G401.6 (cell line): ENCODE data around the gene PDCD6IP.
"Not testable (repeated sequence)": the region's sequence is repeated elsewhere in the genome, so short reads cannot be mapped to it uniquely, and the experiment has no call there.

Source experiments
- FAIRE-seq: peaks from 2 replicates; lab custom pipeline; 2012; peaks lifted over from hg19 to GRCh38; lab: Jason Lieb, UNC

PDCD6IP gene

DNA sequence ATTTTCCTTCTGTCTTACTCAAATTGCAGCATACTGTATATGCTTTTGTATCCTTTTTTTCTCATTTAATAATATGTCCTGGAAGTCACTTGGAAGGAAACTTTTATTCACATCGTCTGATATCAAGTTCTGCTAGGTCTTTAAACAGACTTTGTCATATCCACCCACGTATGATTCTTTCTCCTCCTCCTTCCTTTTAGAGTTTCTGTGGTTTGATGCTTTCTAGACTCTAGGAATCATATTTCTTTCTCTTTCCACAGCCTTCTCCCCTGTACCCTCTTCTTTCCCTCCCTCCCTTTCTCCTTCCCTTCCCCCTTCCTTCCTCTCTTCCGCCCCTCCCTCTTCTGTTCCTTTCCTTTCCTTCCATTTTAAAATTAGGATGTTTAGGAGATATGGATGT lies 52.2 kb downstream of the PDCD6IP start:
- FAIRE-seq = not testable (repeated sequence)

DNA sequence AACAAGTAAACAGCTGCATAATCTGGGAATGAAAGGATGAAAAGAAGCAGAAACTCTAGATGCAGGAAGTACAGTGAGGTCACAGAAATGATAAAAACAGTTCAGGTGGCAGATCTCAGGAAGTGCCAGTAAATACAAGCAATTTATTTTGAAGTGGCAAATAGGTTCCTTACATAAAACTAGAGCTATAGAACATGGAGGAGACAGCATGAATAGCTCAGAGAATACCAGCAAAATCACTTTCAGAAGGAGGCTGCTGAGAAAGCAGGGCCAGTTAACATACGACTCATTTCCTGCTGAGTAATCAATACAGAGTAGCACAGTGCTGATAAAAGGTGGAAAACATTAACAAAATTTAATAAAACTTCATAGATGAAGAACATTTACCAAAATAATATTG lies 57.0 kb downstream of the PDCD6IP start:
- FAIRE-seq = not testable (repeated sequence)

DNA sequence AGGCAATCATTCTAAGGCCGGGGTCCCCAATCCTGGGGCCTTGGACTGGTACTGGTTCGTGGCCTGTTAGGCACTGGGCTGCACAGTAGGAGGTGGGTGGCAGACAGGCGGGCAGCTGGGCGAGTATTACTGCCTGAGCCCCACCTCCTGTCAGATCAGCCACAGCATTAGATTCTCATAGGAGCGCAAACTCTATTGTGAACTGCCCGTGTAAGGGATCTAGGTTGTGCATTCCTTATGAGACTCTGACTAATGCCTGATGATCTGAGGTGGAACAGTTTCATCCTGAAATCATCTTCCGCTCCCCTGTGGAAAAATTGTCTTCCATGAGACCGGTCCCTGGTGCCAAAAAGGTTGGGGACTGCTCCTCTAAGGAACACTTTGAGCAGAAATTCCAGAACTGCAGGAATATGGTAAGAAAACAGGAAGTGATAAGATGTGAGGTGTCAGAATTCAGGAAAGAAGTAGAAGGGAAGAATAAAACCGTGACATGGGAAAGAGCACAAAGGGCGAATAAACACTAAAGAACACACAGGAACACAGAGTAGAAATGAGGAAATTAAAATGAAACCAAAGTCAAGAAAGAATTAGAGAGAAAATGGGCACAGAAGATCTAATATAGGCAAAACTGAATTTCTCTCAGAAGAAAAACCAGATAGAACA lies 57.6 kb downstream of the PDCD6IP start:
- no peak for FAIRE-seq

DNA sequence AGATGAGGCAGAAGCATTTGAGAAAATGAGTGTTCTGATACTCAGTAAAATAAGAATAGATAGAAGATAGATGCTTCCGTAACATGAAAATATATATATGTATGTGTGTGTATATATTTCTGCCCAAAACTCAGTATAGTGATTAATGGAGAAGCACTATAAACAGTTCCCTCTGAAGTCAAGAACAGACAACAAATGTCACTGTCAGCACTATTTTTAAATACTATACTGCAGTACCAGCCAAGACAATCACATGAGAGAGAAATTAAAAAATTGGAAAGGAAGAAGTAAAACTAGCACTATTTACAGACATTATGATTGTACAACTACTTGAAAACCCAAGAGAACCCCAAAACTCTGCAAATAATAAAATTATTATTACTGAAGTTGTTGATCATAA lies 59.3 kb downstream of the PDCD6IP start:
- not testable (repeated sequence) for FAIRE-seq

GRCh38 chr3:33858131-33858530 lies 59.7 kb downstream of the PDCD6IP start:
- no peak for FAIRE-seq

DNA sequence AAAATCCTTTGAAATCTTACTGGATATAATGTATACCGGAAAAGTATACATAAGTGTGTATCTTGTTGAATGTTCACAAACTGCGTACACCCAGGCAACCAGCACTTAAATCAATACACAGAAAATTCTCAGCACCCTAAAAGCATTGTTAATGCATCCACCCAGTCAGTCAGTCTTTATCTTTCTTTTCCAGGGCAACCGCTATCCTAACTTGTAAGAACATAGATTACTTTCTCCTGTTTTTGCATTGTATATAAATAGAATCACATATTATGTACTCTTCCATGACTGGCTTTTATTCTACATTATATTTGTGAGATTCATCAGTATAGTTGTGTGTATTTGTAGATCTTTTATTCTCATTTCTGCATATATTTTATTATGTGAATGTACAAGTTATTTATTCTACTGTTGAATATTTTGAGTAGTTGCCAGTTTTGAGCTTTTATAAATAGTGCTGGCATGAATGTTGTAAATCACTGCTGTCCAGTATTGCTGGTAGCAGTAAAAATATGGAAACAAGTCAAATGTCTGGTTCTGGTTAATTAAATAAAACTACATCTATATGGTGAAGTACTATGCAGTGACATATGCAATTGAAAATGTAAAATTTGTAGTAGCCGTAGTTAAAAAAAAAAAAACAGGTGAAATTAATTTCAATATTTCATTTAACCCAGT lies 62.1 kb downstream of the PDCD6IP start:
- no peak for FAIRE-seq

DNA sequence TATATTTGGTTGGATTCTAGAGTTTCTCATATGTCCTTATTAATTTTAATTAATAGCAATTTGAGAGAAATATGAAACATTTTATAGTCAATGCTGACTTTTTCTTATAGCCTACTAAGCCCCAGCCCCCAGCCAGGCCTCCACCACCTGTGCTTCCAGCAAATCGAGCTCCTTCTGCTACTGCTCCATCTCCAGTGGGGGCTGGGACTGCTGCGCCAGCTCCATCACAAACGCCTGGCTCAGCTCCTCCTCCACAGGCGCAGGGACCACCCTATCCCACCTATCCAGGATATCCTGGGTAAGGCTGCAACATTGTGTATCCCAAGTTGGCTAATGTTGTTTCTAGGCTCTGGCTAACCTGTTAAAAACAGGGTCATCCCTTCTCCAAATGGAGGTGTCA lies 66.7 kb downstream of the PDCD6IP start:
- no peak for FAIRE-seq

DNA sequence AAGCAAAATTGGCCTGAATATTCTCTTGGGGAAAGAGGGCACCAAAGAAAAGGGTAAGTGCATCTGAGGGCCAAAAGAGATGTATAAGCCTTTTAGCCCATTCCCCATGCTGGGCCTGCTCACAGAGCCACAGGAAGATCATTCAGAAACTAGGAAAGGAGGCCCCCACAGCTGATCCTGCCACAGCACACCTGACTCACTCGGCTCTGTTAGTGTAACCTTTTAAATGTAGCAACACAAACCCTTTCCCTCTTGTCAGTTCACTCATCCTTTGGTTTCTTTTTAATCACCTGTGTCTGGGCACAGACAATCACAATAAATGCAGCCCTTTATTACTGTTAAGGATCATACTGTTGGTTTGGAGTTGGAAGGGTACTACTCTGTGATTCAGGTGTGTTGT lies 69.9 kb downstream of the PDCD6IP start:
- FAIRE-seq = no peak

GRCh38 chr3:33869977-33870376 lies 71.5 kb downstream of the PDCD6IP start:
- no peak for FAIRE-seq

GRCh38 chr3:33874815-33875214 lies 76.4 kb downstream of the PDCD6IP start:
- FAIRE-seq = no peak

DNA sequence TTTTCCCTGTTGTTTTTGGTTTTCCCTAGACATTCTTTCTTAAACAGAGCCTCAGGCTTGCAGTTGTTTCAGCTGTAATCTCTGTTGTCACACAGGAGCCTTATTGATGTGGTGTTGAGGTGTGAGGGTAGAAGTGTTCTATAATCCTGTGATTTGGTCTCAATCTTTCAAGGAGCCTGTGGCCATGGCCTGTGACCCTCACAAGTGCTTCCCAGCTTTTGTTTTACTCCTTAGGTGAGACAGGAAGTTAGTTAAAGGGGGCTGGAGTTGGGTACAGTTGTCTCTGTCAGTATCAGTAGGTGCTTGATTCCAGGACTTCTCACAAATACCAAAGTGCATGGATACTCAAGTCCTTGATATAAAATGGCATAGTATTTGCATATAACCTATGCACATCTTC lies 77.2 kb downstream of the PDCD6IP start:
- FAIRE-seq = no peak

GRCh38 chr3:33877187-33877586 lies 78.8 kb downstream of the PDCD6IP start:
- FAIRE-seq = no peak

- FAIRE-seq = no peak
Measured at GRCh38 chr3:33879540-33879939, 81.1 kb downstream of the PDCD6IP start.

GRCh38 chr3:33881156-33882064 lies 83.0 kb downstream of the PDCD6IP start:
- FAIRE-seq = no peak

- no peak for FAIRE-seq
Measured at GRCh38 chr3:33882296-33882695, 83.9 kb downstream of the PDCD6IP start.

DNA sequence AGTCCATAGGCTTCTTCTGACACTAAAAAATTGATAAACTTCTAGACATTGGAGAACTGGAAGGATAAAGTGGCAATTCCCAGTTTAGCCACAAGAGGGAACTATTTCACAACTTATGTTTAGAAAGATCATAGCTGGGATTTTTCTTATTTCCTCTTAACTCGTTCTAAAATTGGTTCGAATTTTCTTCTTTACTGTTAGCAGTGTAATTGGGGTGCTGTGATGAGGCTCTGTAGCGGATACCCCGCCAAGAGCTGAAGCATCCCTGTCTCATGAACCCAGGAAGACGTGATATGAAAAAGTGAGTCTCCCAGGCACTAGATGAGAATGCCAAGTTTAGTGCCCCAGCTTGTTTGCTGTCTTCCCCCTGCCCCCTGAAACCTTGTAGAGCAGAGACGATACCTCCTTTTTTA lies 85.1 kb downstream of the PDCD6IP start:
- peak; percentile 83 for FAIRE-seq

GRCh38 chr3:33883951-33884561 lies 85.6 kb downstream of the PDCD6IP start:
- FAIRE-seq = no peak

- no peak for FAIRE-seq
Measured at GRCh38 chr3:33884701-33885100, 86.3 kb downstream of the PDCD6IP start.

DNA sequence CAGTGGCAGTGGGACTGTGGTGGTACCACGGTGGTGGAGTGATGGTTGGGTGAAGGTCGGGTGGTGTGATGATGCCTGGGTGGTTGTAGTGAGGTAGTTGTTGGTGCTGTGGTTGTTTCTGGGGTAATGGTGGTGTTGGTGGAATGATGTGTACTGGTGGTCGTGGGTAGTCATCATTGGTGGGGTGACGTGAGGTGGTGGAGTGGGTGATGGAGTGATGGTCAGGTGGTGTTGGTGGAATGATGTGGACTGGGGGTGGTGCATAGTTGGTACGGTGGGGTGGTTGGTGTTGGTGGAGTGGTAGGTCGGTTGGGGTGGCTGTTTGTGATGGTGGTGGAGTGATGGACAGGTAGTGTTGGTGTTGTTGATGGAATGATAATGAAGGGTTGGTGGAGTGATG lies 87.1 kb downstream of the PDCD6IP start:
- no peak for FAIRE-seq

- FAIRE-seq = no peak
Measured at GRCh38 chr3:33886015-33886414, 87.6 kb downstream of the PDCD6IP start.

GRCh38 chr3:33887478-33887877 lies 89.0 kb downstream of the PDCD6IP start:
- no peak for FAIRE-seq

GRCh38 chr3:33889394-33890039 lies 91.1 kb downstream of the PDCD6IP start:
- FAIRE-seq = no peak
